GM10248 (cell line): Measurements from ENCODE around the gene PLP2.

Source experiments
- CTCF ChIA-PET: fragments of 300-600 bp; sonication (Branson Sonifier 250); formaldehyde crosslinking; extraction: SDS; loops from one replicate; lab custom pipeline; 2021; ENCODE audit warnings: antibody characterized with exemption; lab: Yijun Ruan, JAX
- POLR2A ChIA-PET: fragments of 350-650 bp; sonication (Branson Sonifier 250); formaldehyde crosslinking; extraction: SDS; loops from one replicate; lab custom pipeline; 2020; ENCODE audit warnings: antibody characterized with exemption; lab: Yijun Ruan, JAX
- DNase-seq: peaks from one replicate; pipeline ENCODE4 v3.0.0; 2012; ENCODE audit errors: extremely low spot score
- CTCF ChIP-seq: IDR thresholded peaks from 2 replicates; pipeline ENCODE4 v1.5.1; 2012; ENCODE audit warnings: mild to moderate bottlenecking, low read depth; ENCODE audit errors: extremely low read depth, missing control alignments, control extremely low read depth

The PLP2 gene

GRCh38 chrX:49203536-49203935 is 31.8 kb downstream of the PLP2 start:
- ChIA-PET CTCF (interaction anchor here (2.3 kb wide), 1 partner anchor 11 kb away, joined by 11 read pairs; no protein-coding TSS in a partner anchor), POLR2A (no interaction called here)
- no peak for DNase-seq
- TF ChIP-seq CTCF: no peak

GRCh38 chrX:49204017-49204416 is 32.3 kb downstream of the PLP2 start:
- no peak for TF ChIP-seq CTCF
- CTCF ChIA-PET: no interaction called here
- POLR2A ChIA-PET: no interaction called here
- DNase-seq: no peak

GRCh38 chrX:49204709-49205108 is 33.0 kb downstream of the PLP2 start:
- no peak for TF ChIP-seq CTCF
- ChIA-PET POLR2A (no interaction called here), CTCF (no interaction called here)
- DNase-seq: no peak

- CTCF ChIA-PET: no interaction called here
- POLR2A ChIA-PET: no interaction called here
- no peak for DNase-seq
- TF ChIP-seq CTCF: no peak
These were observed 33.7 kb downstream of the PLP2 start for GRCh38 chrX:49205443-49205842.

GRCh38 chrX:49206543-49206942 is 34.8 kb downstream of the PLP2 start:
- TF ChIP-seq CTCF: no peak
- no peak for DNase-seq
- ChIA-PET CTCF (interaction anchor here (1.0 kb wide), 1 partner anchor 14 kb away, joined by 3 read pairs; no protein-coding TSS in a partner anchor), POLR2A (no interaction called here)

- POLR2A ChIA-PET: no interaction called here
- DNase-seq: no peak
- no peak for TF ChIP-seq CTCF
- CTCF ChIA-PET: interaction anchor here (0.7 kb wide), 1 partner anchor 16 kb away, joined by 3 read pairs; no protein-coding TSS in a partner anchor
These were observed 36.7 kb downstream of the PLP2 start for GRCh38 chrX:49208399-49208798.
